HEK293 (cell line): ENCODE measurements around the gene CREG2.

Source experiments
- CTCF ChIA-PET: fragments of 350-600 bp; formaldehyde crosslinking; extraction: SDS; loops from one replicate; lab custom pipeline; 2021; ENCODE audit warnings: antibody characterized with exemption; lab: Yijun Ruan, JAX
- POLR2A ChIA-PET: fragments of 300-600 bp; formaldehyde crosslinking; extraction: SDS; loops from one replicate; lab custom pipeline; 2020; ENCODE audit warnings: antibody characterized with exemption, inconsistent platforms; lab: Yijun Ruan, JAX
- H3K27ac ChIP-seq: fragments of 200-500 bp; sonication (Bioruptor generic); 2 replicates; pipeline ENCODE4 v1.5.1; 2014; ENCODE audit warnings: low read depth, low read length, control low read depth, inconsistent platforms; ENCODE audit errors: extremely low read depth
- H3K36me3 ChIP-seq, 2 experiments: fragments of 200-500 bp in 1 of 2; sonication (Bioruptor generic) in 1 of 2; 1 replicate in 1 of 2; 2 replicates in 1 of 2; pipeline ENCODE4 v1.5.1; 2014 to 2017; ENCODE audit warnings: inconsistent platforms in 2 of 2, low read length in 2 of 2; ENCODE audit not compliant: control insufficient read depth in 2 of 2, insufficient read depth in 1 of 2
- H3K4me1 ChIP-seq: fragments of 200-500 bp; sonication (Bioruptor generic); 2 replicates; pipeline ENCODE4 v1.5.1; 2014; ENCODE audit warnings: mild to moderate bottlenecking, low read length, inconsistent platforms; ENCODE audit not compliant: control insufficient read depth, insufficient read depth
- H3K4me3 ChIP-seq: 2 replicates; pipeline ENCODE4 v1.5.1; 2011; ENCODE audit warnings: low read depth, mild to moderate bottlenecking, control low read depth, low read length, moderate library complexity
- H3K9me3 ChIP-seq: fragments of 200-500 bp; sonication (Bioruptor generic); 2 replicates; pipeline ENCODE4 v1.5.1; 2014; ENCODE audit warnings: low read depth, low read length, inconsistent platforms; ENCODE audit not compliant: control insufficient read depth, insufficient read depth
- ATF2 ChIP-seq: fragments of 450-650 bp; formaldehyde crosslinking; IDR thresholded peaks from 2 replicates; pipeline ENCODE4 v1.5.1; 2016; ENCODE audit warnings: missing biosample characterization, missing genetic modification characterization, low read depth
- GLIS2 ChIP-seq: fragments of 450-650 bp; formaldehyde crosslinking; IDR thresholded peaks from 2 replicates; pipeline ENCODE4 v1.5.1; 2016; ENCODE audit warnings: missing biosample characterization, missing genetic modification characterization
- MZF1 ChIP-seq: fragments of 450-650 bp; formaldehyde crosslinking; IDR thresholded peaks from 2 replicates; pipeline ENCODE4 v1.5.1; 2017; ENCODE audit warnings: missing biosample characterization, missing genetic modification characterization, borderline replicate concordance
- PRDM10 ChIP-seq: fragments of 450-650 bp; formaldehyde crosslinking; IDR thresholded peaks from 2 replicates; pipeline ENCODE4 v1.5.1; 2016; ENCODE audit warnings: missing biosample characterization, missing genetic modification characterization
- TCF7L2 ChIP-seq: IDR thresholded peaks from 2 replicates; pipeline ENCODE4 v1.6.1; 2011; ENCODE audit warnings: low read depth, mild to moderate bottlenecking, inconsistent platforms, low read length, moderate library complexity, borderline replicate concordance
- YY2 ChIP-seq: fragments of 450-650 bp; formaldehyde crosslinking; IDR thresholded peaks from 2 replicates; pipeline ENCODE4 v1.5.1; 2016; ENCODE audit warnings: missing biosample characterization, missing genetic modification characterization
- ZBTB10 ChIP-seq: fragments of 450-650 bp; formaldehyde crosslinking; IDR thresholded peaks from 2 replicates; pipeline ENCODE4 v1.5.1; 2016; ENCODE audit warnings: missing biosample characterization, missing genetic modification characterization
- ZBTB8A ChIP-seq: fragments of 450-650 bp; formaldehyde crosslinking; IDR thresholded peaks from 2 replicates; pipeline ENCODE4 v1.5.1; 2016; ENCODE audit warnings: missing biosample characterization, missing genetic modification characterization
- ZFHX2 ChIP-seq: fragments of 450-650 bp; formaldehyde crosslinking; conservative IDR thresholded peaks from 2 replicates; pipeline ENCODE4 v1.5.1; 2016; ENCODE audit warnings: missing biosample characterization, missing genetic modification characterization
- ZIC2 ChIP-seq: fragments of 450-650 bp; formaldehyde crosslinking; IDR thresholded peaks from 2 replicates; pipeline ENCODE4 v1.5.1; 2016; ENCODE audit warnings: missing biosample characterization, missing genetic modification characterization
- ZNF112 ChIP-seq: fragments of 450-650 bp; formaldehyde crosslinking; IDR thresholded peaks from 2 replicates; pipeline ENCODE4 v1.5.0; 2017; ENCODE audit warnings: missing biosample characterization, missing genetic modification characterization
- ZNF501 ChIP-seq: fragments of 450-650 bp; formaldehyde crosslinking; IDR thresholded peaks from 2 replicates; pipeline ENCODE4 v1.5.1; 2016; ENCODE audit warnings: missing biosample characterization, missing genetic modification characterization
- ZNF521 ChIP-seq: fragments of 450-650 bp; formaldehyde crosslinking; IDR thresholded peaks from 2 replicates; pipeline ENCODE4 v1.5.1; 2017; ENCODE audit warnings: missing biosample characterization, mild to moderate bottlenecking, missing genetic modification characterization
- ZNF529 ChIP-seq: fragments of 450-650 bp; formaldehyde crosslinking; IDR thresholded peaks from 2 replicates; pipeline ENCODE4 v1.5.1; 2017; ENCODE audit warnings: missing genetic modification characterization, missing biosample characterization; ENCODE audit not compliant: insufficient replicate concordance
- ZNF585B ChIP-seq: fragments of 450-650 bp; formaldehyde crosslinking; IDR thresholded peaks from 2 replicates; pipeline ENCODE4 v1.5.1; 2016; ENCODE audit warnings: missing biosample characterization, missing genetic modification characterization
- ZSCAN16 ChIP-seq: fragments of 450-650 bp; formaldehyde crosslinking; IDR thresholded peaks from 2 replicates; pipeline ENCODE4 v1.5.1; 2016; ENCODE audit warnings: missing biosample characterization, missing genetic modification characterization
- ZSCAN18 ChIP-seq: fragments of 450-650 bp; formaldehyde crosslinking; IDR thresholded peaks from 2 replicates; pipeline ENCODE4 v1.5.1; 2016; ENCODE audit warnings: missing biosample characterization, missing genetic modification characterization
- ZXDB ChIP-seq: fragments of 450-650 bp; formaldehyde crosslinking; IDR thresholded peaks from 2 replicates; pipeline ENCODE4 v1.5.1; 2016; ENCODE audit warnings: missing biosample characterization, missing genetic modification characterization

Gene CREG2

GRCh38 chr2:101429453-101429852, 42.1 kb upstream of the CREG2 start (continued):
- TF ChIP-seq PRDM10 (tag by site-specific recombination) (no peak), ZNF521 (tag by site-specific recombination) (no peak), ZNF112 (tag by site-specific recombination) (no peak), ZXDB (tag by site-specific recombination) (no peak)

- no peaks in the 10 kb centered on the region for H3K9me3 ChIP-seq
- POLR2A ChIA-PET, result no interaction called here
- no peak overlapping the region for H3K4me3 ChIP-seq
- H3K36me3 ChIP-seq, result no peaks in the 10 kb centered on the region
- TF ChIP-seq ATF2 (tag by site-specific recombination), result 0 out of 2 replicates have a peak, but pooled peaks have one; percentile 25
- no peak for TF ChIP-seq MZF1 (tag by site-specific recombination)
- TF ChIP-seq ZNF585B, result 0 out of 2 replicates have a peak, but pooled peaks have one; percentile 10
- no peak for TF ChIP-seq ZNF529 (tag by site-specific recombination)
- H3K4me1 ChIP-seq, result 0 out of 2 replicates have a peak, but pooled peaks cover 2% of the 10 kb centered on the region
- CTCF ChIA-PET, result interaction anchor here (1.3 kb wide), 1 partner anchor 10 kb away, joined by 6 read pairs; no protein-coding TSS in a partner anchor
- H3K27ac ChIP-seq, result no peak overlapping the region
Observed at GRCh38 chr2:101428422-101429176, 41.3 kb upstream of the CREG2 start.

- POLR2A ChIA-PET, result no interaction called here
- Histone ChIP-seq H3K36me3 (no peaks in the 10 kb centered on the region), H3K4me1 (no peaks in the 10 kb centered on the region), H3K27ac (no peak overlapping the region), H3K9me3 (no peaks in the 10 kb centered on the region), H3K4me3 (no peak overlapping the region)
- CTCF ChIA-PET, result no interaction called here
- no peak for TF ChIP-seq ZIC2
Observed at GRCh38 chr2:101427743-101428142, 40.4 kb upstream of the CREG2 start.

- no peaks in the 10 kb centered on the region for H3K4me1 ChIP-seq
- no peaks in the 10 kb centered on the region for H3K36me3 ChIP-seq
- POLR2A ChIA-PET, result no interaction called here
- CTCF ChIA-PET, result no interaction called here
- H3K4me3 ChIP-seq, result no peak overlapping the region
- H3K27ac ChIP-seq, result no peak overlapping the region
- no peaks in the 10 kb centered on the region for H3K9me3 ChIP-seq
- no peak for TF ChIP-seq ZSCAN18 (tag by site-specific recombination)
- no peak for TF ChIP-seq TCF7L2
- no peak for TF ChIP-seq ZBTB8A
- no peak for TF ChIP-seq ZNF501 (tag by site-specific recombination)
- TF ChIP-seq YY2, result no peak
- no peak for TF ChIP-seq ZSCAN16 (tag by site-specific recombination)
- no peak for TF ChIP-seq ZBTB10
- no peak for TF ChIP-seq GLIS2 (tag by site-specific recombination)
- TF ChIP-seq ZFHX2 (tag by site-specific recombination), result no peak
- no peak for TF ChIP-seq ATF2 (tag by site-specific recombination)
Observed at GRCh38 chr2:101427240-101427639, 39.9 kb upstream of the CREG2 start.
